NCI-H2107 (cell line): Measurements from ENCODE around the gene LTBP1.
"Not testable (repeated sequence)": the region's sequence is repeated elsewhere in the genome, so short reads cannot be mapped to it uniquely, and the experiment has no call there.

Experiments used
- DNase-seq: peaks from one replicate; lab custom pipeline; 2025; lab: John Stamatoyannopoulos, UW

LTBP1 gene

GRCh38 chr2:33347856-33348255 is 401.1 kb downstream of the LTBP1 start:
- no peak for DNase-seq

DNA sequence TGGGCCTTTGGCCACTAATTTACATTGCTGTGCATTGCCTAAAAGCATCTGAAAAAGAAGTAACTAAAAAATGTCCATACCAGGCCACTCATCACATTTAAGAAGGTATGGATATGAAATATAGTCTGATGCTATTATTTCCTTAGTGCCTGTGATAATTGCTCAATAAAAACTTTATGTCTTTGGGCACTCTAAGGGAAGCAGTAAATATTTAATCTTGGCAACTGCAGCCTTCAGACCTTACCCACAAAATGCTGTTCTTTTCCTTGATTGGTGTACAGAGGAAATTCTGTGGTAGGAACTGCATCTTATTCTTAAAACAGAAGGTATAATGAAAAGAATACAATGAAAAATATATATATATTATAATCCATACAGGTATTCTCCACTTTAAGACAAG is 403.9 kb downstream of the LTBP1 start:
- DNase-seq: no peak

- no peak for DNase-seq
Measured at GRCh38 chr2:33351781-33352180, 405.0 kb downstream of the LTBP1 start.

GRCh38 chr2:33354981-33355380 is 408.2 kb downstream of the LTBP1 start:
- DNase-seq: no peak

DNA sequence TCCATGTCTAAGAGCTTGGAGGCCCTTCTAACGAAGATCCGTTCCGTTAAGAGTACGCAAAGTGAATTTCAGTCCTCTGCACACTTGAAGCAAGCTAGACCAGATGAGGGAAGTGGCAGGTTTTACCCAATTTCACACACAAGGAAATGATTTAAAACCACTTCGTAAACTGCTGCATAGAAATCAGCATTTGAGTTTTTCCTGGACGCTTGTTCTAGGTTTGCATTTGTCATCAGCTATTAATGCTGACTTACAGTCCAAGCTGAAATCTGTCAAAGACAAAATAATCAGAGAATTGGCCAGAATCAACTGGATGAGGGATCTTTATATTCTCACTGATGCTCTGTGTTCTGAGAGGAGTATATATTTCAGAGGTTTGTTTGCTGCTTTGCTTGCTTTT is 412.1 kb downstream of the LTBP1 start:
- no peak for DNase-seq

- DNase-seq: no peak
Measured at GRCh38 chr2:33363325-33364298, 416.9 kb downstream of the LTBP1 start.

GRCh38 chr2:33365264-33365970 is 418.7 kb downstream of the LTBP1 start:
- DNase-seq: no peak

GRCh38 chr2:33366473-33366872 is 419.7 kb downstream of the LTBP1 start:
- no peak for DNase-seq

- not testable (repeated sequence) for DNase-seq
Measured at GRCh38 chr2:33368524-33368923, 421.8 kb downstream of the LTBP1 start.

DNA sequence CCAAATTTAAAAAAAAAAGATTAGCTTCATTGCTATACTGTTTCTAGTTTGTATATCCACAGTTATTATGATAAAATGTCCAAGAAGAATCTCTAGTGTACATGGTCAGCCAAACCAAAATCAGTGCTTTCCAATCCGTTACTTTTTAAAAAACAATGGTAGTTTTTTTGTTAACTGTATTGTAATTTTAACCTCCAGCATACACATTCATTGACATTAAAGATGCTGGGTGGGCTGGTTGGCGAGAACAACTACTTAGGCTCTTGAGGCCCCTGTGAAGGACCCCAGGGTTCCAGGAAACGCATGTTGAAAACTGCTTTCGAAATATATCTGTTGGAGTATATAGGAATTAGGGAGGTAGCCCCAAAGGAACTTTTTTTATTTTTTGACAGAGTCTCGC is 422.4 kb downstream of the LTBP1 start:
- DNase-seq: no peak

- no peak for DNase-seq
Measured at GRCh38 chr2:33370636-33371265, 424.0 kb downstream of the LTBP1 start.

DNA sequence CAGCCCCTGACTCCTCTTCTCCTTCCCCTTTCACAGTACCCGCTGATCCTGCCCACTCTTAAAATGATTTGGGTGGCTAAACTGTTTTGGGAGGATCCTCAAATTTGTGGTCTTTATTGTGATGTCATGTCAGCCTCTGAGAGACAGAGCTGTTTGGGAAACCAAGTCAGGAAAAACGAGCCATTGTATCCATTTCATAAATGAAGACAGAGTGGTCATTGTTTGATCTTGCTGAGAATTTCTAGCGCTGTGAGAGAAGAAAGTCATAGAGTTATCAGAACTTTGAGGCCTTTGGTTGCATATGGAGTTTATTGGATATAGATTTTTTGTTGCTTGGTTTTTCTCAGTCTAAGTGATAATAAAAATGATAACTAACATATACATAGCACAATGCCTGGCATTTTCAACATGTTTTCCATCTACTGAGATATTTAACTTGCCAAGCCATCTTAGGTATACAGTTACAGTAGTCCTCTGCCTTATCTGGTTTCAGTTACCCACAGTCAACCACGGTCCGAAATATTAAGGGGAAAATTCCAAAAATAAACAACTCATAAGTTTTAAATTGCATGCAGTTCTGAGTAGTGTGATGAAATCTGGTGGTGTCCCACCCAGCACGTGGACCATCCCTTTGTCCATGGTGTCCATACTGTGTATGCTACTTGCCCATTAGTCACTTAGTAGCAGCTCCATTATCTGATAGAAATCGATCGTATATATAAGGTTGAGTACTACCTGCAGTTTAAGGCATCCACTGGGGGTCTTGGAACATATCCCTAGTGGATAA is 424.7 kb downstream of the LTBP1 start:
- no peak for DNase-seq

- DNase-seq: peak; percentile 9
Measured at GRCh38 chr2:33372940-33373553, 426.3 kb downstream of the LTBP1 start.

GRCh38 chr2:33373986-33374385 is 427.2 kb downstream of the LTBP1 start:
- no peak for DNase-seq

DNA sequence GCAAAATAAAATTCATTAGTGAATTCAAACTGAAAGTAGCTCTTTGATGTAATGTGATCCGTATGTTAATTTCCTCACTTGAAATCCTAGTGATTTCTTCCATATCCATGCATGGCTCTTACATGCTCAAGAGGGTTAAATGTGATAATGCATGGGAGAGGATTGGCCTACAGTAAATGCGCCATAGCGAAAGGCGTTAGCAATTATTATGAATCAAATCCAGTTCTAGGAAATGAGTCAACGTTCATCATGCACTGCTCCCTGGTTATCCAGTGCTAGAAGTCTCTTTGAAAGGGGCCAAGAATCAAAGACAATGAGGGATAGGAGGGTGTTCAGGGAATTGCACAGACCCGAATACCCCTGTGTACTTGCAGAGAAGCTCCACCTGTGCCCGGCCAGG is 428.3 kb downstream of the LTBP1 start:
- no peak for DNase-seq

GRCh38 chr2:33377048-33377447 is 430.3 kb downstream of the LTBP1 start:
- no peak for DNase-seq

DNA sequence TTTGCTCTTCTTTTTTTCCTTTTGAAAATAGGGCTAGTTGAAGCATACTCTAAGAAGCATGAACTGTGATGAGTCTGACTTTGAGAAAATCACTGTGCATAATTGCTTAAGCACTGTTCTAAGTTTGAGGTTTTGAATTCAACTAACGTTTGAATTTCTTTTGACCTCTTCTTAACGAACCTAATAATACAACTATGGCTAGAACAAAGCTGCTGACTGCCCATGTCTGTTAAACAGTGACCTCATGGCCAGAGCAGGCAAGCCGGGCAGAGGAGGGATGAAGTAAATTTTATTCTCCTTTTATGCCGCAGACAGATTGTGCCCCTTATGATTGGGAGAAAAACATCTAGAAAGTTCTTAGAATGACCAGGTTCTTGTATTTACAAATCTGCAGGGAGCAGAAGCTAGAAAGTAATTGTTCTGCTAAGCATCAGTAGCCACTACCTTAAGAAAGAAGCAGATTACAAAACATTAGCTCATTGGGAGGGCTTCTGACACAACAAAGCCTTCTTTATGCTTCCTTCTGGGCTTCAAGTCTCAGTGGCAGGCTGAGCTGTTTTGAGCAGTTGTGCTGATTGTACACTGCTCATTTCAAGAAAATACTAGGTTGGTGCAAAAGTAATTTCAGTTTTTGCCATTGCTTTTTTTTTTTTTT is 431.9 kb downstream of the LTBP1 start:
- no peak for DNase-seq

DNA sequence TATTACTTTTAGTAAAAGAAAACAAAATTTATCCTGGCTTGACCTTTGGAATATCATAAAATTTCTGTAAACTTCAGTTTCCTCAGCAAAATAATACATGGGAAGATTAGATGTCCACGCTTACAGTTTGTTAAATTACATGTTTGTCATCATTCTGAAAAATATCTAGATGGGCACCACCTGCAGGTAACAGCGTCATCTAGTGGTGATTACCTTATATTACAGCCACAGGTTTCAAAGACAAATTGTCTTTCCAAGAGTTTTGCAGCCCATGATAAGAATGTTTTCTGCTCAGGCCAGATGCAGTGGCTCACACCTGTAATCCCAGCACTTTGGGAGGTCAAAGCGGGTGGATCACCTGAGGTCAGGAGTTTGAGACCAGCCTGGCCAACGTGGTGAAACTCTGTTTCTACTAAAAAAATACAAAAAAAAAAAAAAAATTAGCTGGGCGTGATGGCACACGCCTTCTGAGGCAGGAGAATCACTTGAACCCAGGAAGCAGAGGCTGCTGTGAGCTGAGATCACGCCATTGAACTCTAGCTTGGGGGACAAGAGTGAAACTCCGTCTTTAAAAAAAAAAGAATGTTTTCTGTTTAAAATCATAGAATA is 433.4 kb downstream of the LTBP1 start:
- DNase-seq: no peak

DNA sequence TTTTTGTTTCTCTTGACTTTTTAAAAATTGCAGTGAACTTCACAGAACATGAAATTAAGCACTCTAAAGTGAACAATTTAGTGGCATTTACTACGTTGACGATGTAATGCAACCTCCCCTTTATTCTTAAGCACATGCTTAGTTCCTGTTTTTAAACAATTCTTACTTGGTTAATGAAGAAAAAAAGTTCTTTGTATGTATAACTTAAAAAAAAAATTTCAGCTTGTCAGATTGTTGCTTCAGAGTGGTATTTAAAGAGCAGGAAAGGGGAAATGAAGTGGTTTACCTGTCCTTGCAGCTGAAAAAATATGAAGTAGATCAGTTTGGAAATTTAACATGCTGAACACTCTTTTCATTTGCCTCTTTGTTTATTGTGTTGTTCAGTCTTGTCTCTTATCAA is 434.0 kb downstream of the LTBP1 start:
- DNase-seq: no peak

- DNase-seq: no peak
Measured at GRCh38 chr2:33381301-33381858, 434.6 kb downstream of the LTBP1 start.
